SK-N-SH (cell line): ENCODE data around the gene B3GNT4. TPM values are rescaled to one million over a fixed set of nuclear protein-coding genes. Genes with fewer than 3 reads are reported as not detected.
"Not testable (repeated sequence)": the region's sequence is repeated elsewhere in the genome, so short reads cannot be mapped to it uniquely, and the experiment has no call there.

Experiments
- CTCF ChIA-PET: fragments of 300-600, 350-600 bp; formaldehyde crosslinking; extraction: SDS; loops from one replicate; lab custom pipeline; 2021; lab: Yijun Ruan, JAX
- POLR2A ChIA-PET: fragments of 350-600 bp; sonication (Branson Sonifier 250); formaldehyde crosslinking; extraction: SDS; loops from one replicate; lab custom pipeline; 2020; ENCODE audit warnings: antibody characterized with exemption, inconsistent platforms; lab: Yijun Ruan, JAX
- DNase-seq: peaks from one replicate; pipeline ENCODE4 v3.0.0; 2012
- H2AFZ ChIP-seq: fragments of 200-600 bp; sonication (generic); 2 replicates; pipeline ENCODE4 v1.8.1; 2016; ENCODE audit warnings: antibody characterized with exemption, mild to moderate bottlenecking, low read depth
- H3F3A ChIP-seq: fragments of 200-600 bp; sonication (generic); replicated peaks from 2 replicates; pipeline ENCODE3; 2016; ENCODE audit warnings: antibody characterized with exemption, mild to moderate bottlenecking; ENCODE audit not compliant: insufficient read depth
- H3K27ac ChIP-seq, 2 experiments: fragments of 200-500 bp in 1 of 2; fragments of 200-600 bp in 1 of 2; sonication (Bioruptor generic) in 1 of 2; sonication (generic), shearing (Covaris generic) in 1 of 2; 2 replicates each; pipeline versions ENCODE4 v1.5.1 to v1.6.1; 2014 to 2016; ENCODE audit warnings: low read depth in 2 of 2, inconsistent platforms in 1 of 2, low read length in 1 of 2, mild to moderate bottlenecking in 1 of 2, mixed read lengths in 1 of 2
- H3K27me3 ChIP-seq: fragments of 200-600 bp; sonication (generic), shearing (Covaris generic); 2 replicates; pipeline ENCODE4 v1.6.1; 2016; ENCODE audit warnings: mixed run types; ENCODE audit not compliant: insufficient read depth
- H3K36me3 ChIP-seq, 2 experiments: fragments of 200-500 bp in 1 of 2; fragments of 200-600 bp in 1 of 2; sonication (Bioruptor generic) in 1 of 2; sonication (generic) in 1 of 2; replicated peaks in 1 of 2; 2 replicates each; pipeline versions ENCODE3 to v1.5.1; 2014 to 2016; ENCODE audit warnings: low read length in 1 of 2, mild to moderate bottlenecking in 1 of 2; ENCODE audit not compliant: insufficient read depth in 2 of 2, control insufficient read depth in 1 of 2
- H3K4me1 ChIP-seq, 2 experiments: fragments of 200-500 bp in 1 of 2; fragments of 200-600 bp in 1 of 2; sonication (Bioruptor generic) in 1 of 2; sonication (generic), shearing (Covaris generic) in 1 of 2; 2 replicates each; pipeline versions ENCODE4 v1.5.1 to v1.6.1; 2014 to 2016; ENCODE audit warnings: low read depth in 1 of 2, low read length in 1 of 2, mixed run types in 1 of 2; ENCODE audit not compliant: insufficient read depth in 2 of 2, control insufficient read depth in 1 of 2
- H3K4me2 ChIP-seq: fragments of 200-600 bp; sonication (generic), shearing (Covaris generic); 2 replicates; pipeline ENCODE4 v1.6.1; 2017; ENCODE audit warnings: mixed run types
- H3K4me3 ChIP-seq, 2 experiments: fragments of 200-500 bp in 1 of 2; fragments of 200-600 bp in 1 of 2; sonication (Bioruptor generic) in 1 of 2; sonication (generic), shearing (Covaris generic) in 1 of 2; 2 replicates each; pipeline versions ENCODE4 v1.5.1 to v1.8.1; 2014 to 2016; ENCODE audit warnings: low read depth in 2 of 2, inconsistent platforms in 1 of 2, low read length in 1 of 2, mild to moderate bottlenecking in 1 of 2, mixed read lengths in 1 of 2, moderate library complexity in 1 of 2
- H3K79me2 ChIP-seq: fragments of 200-600 bp; sonication (generic); 2 replicates; pipeline ENCODE4 v1.8.1; 2017; ENCODE audit warnings: mild to moderate bottlenecking; ENCODE audit not compliant: insufficient read depth
- H3K9ac ChIP-seq: fragments of 200-600 bp; sonication (generic); 2 replicates; pipeline ENCODE4 v1.6.1; 2017; ENCODE audit warnings: mixed run types
- H3K9me2 ChIP-seq: fragments of 200-600 bp; sonication (generic); 2 replicates; pipeline ENCODE4 v1.6.1; 2017; ENCODE audit warnings: mixed run types
- H3K9me3 ChIP-seq: fragments of 200-600 bp; sonication (generic); 2 replicates; pipeline ENCODE4 v1.6.1; 2017; ENCODE audit warnings: mixed run types, mild to moderate bottlenecking, moderate library complexity
- H4K20me1 ChIP-seq: fragments of 200-600 bp; sonication (generic); 2 replicates; pipeline ENCODE4 v1.6.1; 2017; ENCODE audit warnings: mild to moderate bottlenecking, mixed run types; ENCODE audit not compliant: insufficient read depth
- MXI1 ChIP-seq: IDR thresholded peaks from 2 replicates; pipeline ENCODE4 v1.6.1; 2012; ENCODE audit warnings: mild to moderate bottlenecking, low read depth, low read length, improper control_type of control experiment
- SIN3A ChIP-seq: IDR thresholded peaks from 2 replicates; pipeline ENCODE4 v1.6.1; 2012; ENCODE audit warnings: low read depth, mild to moderate bottlenecking, low read length, moderate library complexity, borderline replicate concordance
- SMC3 ChIP-seq: IDR thresholded peaks from 2 replicates; pipeline ENCODE4 v1.6.1; 2012; ENCODE audit warnings: low read depth, low read length, improper control_type of control experiment
- TCF12 ChIP-seq: IDR thresholded peaks from 2 replicates; pipeline ENCODE4 v1.4.0; 2012
- TEAD4 ChIP-seq: IDR thresholded peaks from 2 replicates; pipeline ENCODE4 v1.4.0; 2012; ENCODE audit warnings: mild to moderate bottlenecking, borderline replicate concordance; ENCODE audit not compliant: insufficient read depth
- USF2 ChIP-seq: fragments of 150-350 bp; IDR thresholded peaks from 2 replicates; pipeline ENCODE4 v1.6.1; 2017; ENCODE audit warnings: antibody characterized with exemption, low read length, low read depth, borderline replicate concordance
- WGBS: methylation state at CpG from one replicate; pipeline ENCODE4 v1.1.6; 2017; ENCODE audit warnings: low lambda C conversion rate; 5-methylcytosine and 5-hydroxymethylcytosine counted together
- polyA plus RNA-seq, 3 experiments: library from polyadenylated mRNA; depleted of rRNA; stranded (reverse); fragments of >200 nt; gene quantifications; 2 replicates each; pipeline ENCODE4 v1.2.3, GENCODE V29; 2012
- small RNA-seq, 7 experiments: library from RNA; depleted of rRNA; stranded (forward); fragments of <200 nt; gene quantifications; one replicate each; pipeline ENCODE3, GENCODE V24; 2012

The B3GNT4 gene
- polyA plus RNA-seq, 1 of the 3 experiments (the other 2 are of a cell fraction) = 0.81 TPM

- no peaks in the 10 kb centered on the region for H3K9me3 ChIP-seq
- H3K79me2 ChIP-seq = peaks cover 18% of the 10 kb centered on the region
- no peak overlapping the region for H2AFZ ChIP-seq
- no peak overlapping the region for H3K4me2 ChIP-seq
- no peak overlapping the region for H3K4me3 ChIP-seq
- no peaks in the 10 kb centered on the region for H3K9me2 ChIP-seq
- H3K27ac ChIP-seq = no peak overlapping the region
- no peaks in the 10 kb centered on the region for H3F3A ChIP-seq
- 90% methylated on average over 8 of the region's 8 CpGs for WGBS
- POLR2A ChIA-PET = no interaction called here
- TF ChIP-seq TCF12 = no peak
- TF ChIP-seq TEAD4 = no peak
- TF ChIP-seq MXI1 = no peak
- TF ChIP-seq USF2 = no peak
- no peak for TF ChIP-seq SIN3A
- no peak for TF ChIP-seq SMC3
- CTCF ChIA-PET = no interaction called here
- no peak overlapping the region for H3K9ac ChIP-seq
- H3K36me3 ChIP-seq = peaks cover 4 to 18% of the 10 kb centered on the region in 2 experiments
- no peaks in the 10 kb centered on the region for H3K4me1 ChIP-seq
- H4K20me1 ChIP-seq = no peaks in the 10 kb centered on the region
- H3K27me3 ChIP-seq = no peaks in the 10 kb centered on the region
- DNase-seq = no peak
Measured at GRCh38 chr12:122250536-122250935, 47.0 kb downstream of the B3GNT4 start.

GRCh38 chr12:122258462-122258861 is 55.0 kb downstream of the B3GNT4 start:
- not testable (repeated sequence) for H3K4me1 ChIP-seq, H3K9me2 ChIP-seq, H3K9ac ChIP-seq, H4K20me1 ChIP-seq, H3F3A ChIP-seq, H3K4me3 ChIP-seq, DNase-seq, H3K27ac ChIP-seq, H2AFZ ChIP-seq, H3K4me2 ChIP-seq, H3K9me3 ChIP-seq, H3K27me3 ChIP-seq
- ChIA-PET CTCF (interaction anchor here (1.8 kb wide), 1 partner anchor 14 kb away, joined by 4 read pairs; no protein-coding TSS in a partner anchor), POLR2A (interaction anchor here (1.8 kb wide), 1 partner anchor 31 kb away, joined by 5 read pairs; no protein-coding TSS in a partner anchor)
- H3K79me2 ChIP-seq = peaks cover 19% of the 10 kb centered on the region
- peaks cover 33 to 46% of the 10 kb centered on the region in 2 experiments for H3K36me3 ChIP-seq
- 93% methylated on average over 4 of the region's 4 CpGs for WGBS

Small RNA genes within 50 kb of the gene (small RNA-seq; reads per million reads assigned to genes)
- 0.13 to 13.0 (median 1.4) reads per million in 7 experiments for gene DIABLO

Other genes starting within 250 kb of the B3GNT4 start
- gene BCL7A, start 181.8 kb upstream of the B3GNT4 start, polyA plus RNA-seq (2012; rRNA removed) = 30.8 and 34.0 TPM in 2 replicates
- 6.8 and 11.0 TPM in 2 replicates for gene MLXIP, start 125.0 kb upstream of the B3GNT4 start, polyA plus RNA-seq (2012; rRNA removed)
- gene IL31, start 29.5 kb upstream of the B3GNT4 start, polyA plus RNA-seq (2012; rRNA removed) = not detected in 2 replicates
- gene LRRC43, start 20.6 kb upstream of the B3GNT4 start, polyA plus RNA-seq (2012; rRNA removed) = 0.94 and 1.4 TPM in 2 replicates
- 65.6 and 78.9 TPM in 2 replicates for gene DIABLO, start 22.3 kb downstream of the B3GNT4 start, polyA plus RNA-seq (2012; rRNA removed)
- 17.0 and 18.4 TPM in 2 replicates for gene VPS33A, start 62.8 kb downstream of the B3GNT4 start, polyA plus RNA-seq (2012; rRNA removed)
- 33.9 and 48.9 TPM in 2 replicates for gene CLIP1, start 219.0 kb downstream of the B3GNT4 start, polyA plus RNA-seq (2012; rRNA removed)